Measurements from ENCODE around the gene OCEL1. TPM values are rescaled to one million over a fixed set of nuclear protein-coding genes. Genes with fewer than 3 reads are reported as not detected.

The OCEL1 gene
- total RNA-seq, 4 donors from 2014 or later, result 1.8 to 6.9 (median 4.1) TPM

GRCh38 chr19:17195106-17195505, 30.9 kb upstream of the OCEL1 start:
- Histone ChIP-seq H3K27ac (no peak overlapping the region), H3K36me3 (peaks cover 38 to 98% (median 51%) of the 10 kb centered on the region in 3 donors), H3K4me1 (no peaks in the 10 kb centered on the region), H3K9me3 (no peaks in the 10 kb centered on the region), H3K27me3 (no peaks in the 10 kb centered on the region), H3K4me3 (no peak overlapping the region)
- TF ChIP-seq, protein P1, sequence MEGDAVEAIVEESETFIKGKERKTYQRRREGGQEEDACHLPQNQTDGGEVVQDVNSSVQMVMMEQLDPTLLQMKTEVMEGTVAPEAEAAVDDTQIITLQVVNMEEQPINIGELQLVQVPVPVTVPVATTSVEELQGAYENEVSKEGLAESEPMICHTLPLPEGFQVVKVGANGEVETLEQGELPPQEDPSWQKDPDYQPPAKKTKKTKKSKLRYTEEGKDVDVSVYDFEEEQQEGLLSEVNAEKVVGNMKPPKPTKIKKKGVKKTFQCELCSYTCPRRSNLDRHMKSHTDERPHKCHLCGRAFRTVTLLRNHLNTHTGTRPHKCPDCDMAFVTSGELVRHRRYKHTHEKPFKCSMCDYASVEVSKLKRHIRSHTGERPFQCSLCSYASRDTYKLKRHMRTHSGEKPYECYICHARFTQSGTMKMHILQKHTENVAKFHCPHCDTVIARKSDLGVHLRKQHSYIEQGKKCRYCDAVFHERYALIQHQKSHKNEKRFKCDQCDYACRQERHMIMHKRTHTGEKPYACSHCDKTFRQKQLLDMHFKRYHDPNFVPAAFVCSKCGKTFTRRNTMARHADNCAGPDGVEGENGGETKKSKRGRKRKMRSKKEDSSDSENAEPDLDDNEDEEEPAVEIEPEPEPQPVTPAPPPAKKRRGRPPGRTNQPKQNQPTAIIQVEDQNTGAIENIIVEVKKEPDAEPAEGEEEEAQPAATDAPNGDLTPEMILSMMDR (IDR thresholded peaks at IDR 0.05), result no peak
- no peak for TF ChIP-seq POLR2A (IDR thresholded peaks at IDR 0.05)
- intact Hi-C loops (cut with DNase I), result no loop called here
- WGBS, 2 donors, result 100% methylated on average over 1 of the region's 23 CpGs; no CpG with 5 or more reads in 1 of the 2 donors
- no peak for DNase-seq

- Histone ChIP-seq H3K27ac (no peak overlapping the region), H3K27me3 (no peaks in the 10 kb centered on the region), H3K4me1 (no peaks in the 10 kb centered on the region), H3K9me3 (no peaks in the 10 kb centered on the region), H3K4me3 (no peak overlapping the region), H3K36me3 (peaks cover 32 to 98% (median 55%) of the 10 kb centered on the region in 3 donors)
- 91 to 93% methylated on average over 7 of the region's 7 CpGs for WGBS, 2 donors
- no peak for DNase-seq
- no peak for TF ChIP-seq POLR2A (IDR thresholded peaks at IDR 0.05)
- TF ChIP-seq, protein P1 (IDR thresholded peaks at IDR 0.05), result no peak
- intact Hi-C loops (cut with DNase I), result no loop called here
Observed at GRCh38 chr19:17196610-17197009, 29.4 kb upstream of the OCEL1 start.

GRCh38 chr19:17197666-17198065, 28.4 kb upstream of the OCEL1 start:
- DNase-seq, result no peak
- H3K36me3 ChIP-seq, result peaks cover 41 to 98% (median 58%) of the 10 kb centered on the region in 3 donors

DNA sequence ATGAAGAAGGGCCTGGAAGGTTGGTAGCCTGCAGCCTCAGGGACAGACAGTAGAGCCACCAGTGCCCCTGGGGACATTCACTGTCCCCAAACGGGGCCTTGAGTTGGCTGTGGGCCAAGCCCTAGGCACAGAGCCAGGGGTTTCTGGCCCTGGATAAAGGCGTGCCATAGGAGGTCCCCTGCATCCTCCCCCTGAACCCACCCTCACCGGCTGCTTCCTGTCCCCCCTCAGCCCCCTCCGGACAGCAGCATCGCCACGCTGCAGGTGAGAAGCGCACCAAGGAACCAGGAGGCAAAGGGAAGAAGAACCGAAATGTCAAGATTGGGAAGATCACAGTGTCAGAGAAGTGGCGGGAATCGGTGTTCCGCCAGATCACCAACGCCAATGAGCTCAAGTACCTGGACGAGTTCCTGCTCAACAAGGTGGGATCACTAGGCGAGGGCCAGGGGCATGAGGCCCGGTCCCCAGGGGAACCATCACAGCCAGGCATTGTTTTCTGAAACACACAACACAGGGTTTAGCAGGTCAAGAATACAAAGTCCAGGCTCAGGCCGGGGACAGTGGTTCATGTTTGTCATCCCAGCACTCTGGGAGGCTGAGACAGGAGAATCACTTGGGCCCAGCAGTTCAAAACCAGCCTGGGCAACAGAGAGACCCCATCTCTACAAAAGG, 25.5 kb upstream of the OCEL1 start:
- WGBS, 2 donors, result 79 to 99% methylated on average over 4 to 8 of the region's 16 CpGs
- intact Hi-C loops (cut with DNase I), result loop anchor here (10.0 kb wide), 1 partner anchor 84 kb away; the partner anchor contains the start of gene ANKLE1
- no peak for TF ChIP-seq POLR2A (IDR thresholded peaks at IDR 0.05)
- TF ChIP-seq, protein P1 (IDR thresholded peaks at IDR 0.05), result no peak
- Histone ChIP-seq H3K27ac (no peak overlapping the region), H3K9me3 (no peaks in the 10 kb centered on the region), H3K36me3 (peaks cover 21 to 98% (median 38%) of the 10 kb centered on the region in 3 donors), H3K27me3 (no peaks in the 10 kb centered on the region), H3K4me3 (no peak overlapping the region), H3K4me1 (no peaks in the 10 kb centered on the region)
- DNase-seq, result no peak

More at GRCh38 chr19:17197666-17198065, 28.4 kb upstream of the OCEL1 start:
- no peak for TF ChIP-seq POLR2A (IDR thresholded peaks at IDR 0.05)
- TF ChIP-seq, protein P1 (IDR thresholded peaks at IDR 0.05), result no peak
- no peaks in the 10 kb centered on the region for H3K9me3 ChIP-seq
- 86 to 90% methylated on average over 5 to 9 of the region's 16 CpGs for WGBS, 2 donors
- H3K27me3 ChIP-seq, result no peaks in the 10 kb centered on the region
- H3K4me3 ChIP-seq, result no peak overlapping the region
- no peaks in the 10 kb centered on the region for H3K4me1 ChIP-seq
- intact Hi-C loops (cut with DNase I), result no loop called here
- no peak overlapping the region for H3K27ac ChIP-seq

GRCh38 chr19:17202249-17202648, 23.8 kb upstream of the OCEL1 start:
- no peaks in the 10 kb centered on the region for H3K27me3 ChIP-seq
- H3K9me3 ChIP-seq, result no peaks in the 10 kb centered on the region
- no peak overlapping the region for H3K4me3 ChIP-seq
- 77 to 84% methylated on average over 8 to 9 of the region's 9 CpGs for WGBS, 2 donors
- H3K36me3 ChIP-seq, result peaks cover 20 to 100% (median 33%) of the 10 kb centered on the region in 3 donors
- TF ChIP-seq, protein P1 (IDR thresholded peaks at IDR 0.05), result no peak
- no peak for TF ChIP-seq POLR2A (IDR thresholded peaks at IDR 0.05)
- DNase-seq, result no peak
- no peak overlapping the region for H3K27ac ChIP-seq
- no peaks in the 10 kb centered on the region for H3K4me1 ChIP-seq
- intact Hi-C loops (cut with DNase I), result loop anchor here (10.0 kb wide), 1 partner anchor 83 kb away; the partner anchor contains the start of gene ANKLE1
